RPMI7951 (cell line): ENCODE measurements around the gene KRT35. TPM values are rescaled to one million over a fixed set of nuclear protein-coding genes. Genes with fewer than 3 reads are reported as not detected.

Source experiments
- DNase-seq: peaks from one replicate; pipeline ENCODE4 v3.0.0-alpha.2; 2012; ENCODE audit warnings: low read depth
- total RNA-seq: library from RNA; depleted of rRNA; stranded (reverse); fragments of >200 nt; shearing (Covaris generic); gene quantifications from 2 replicates; pipeline ENCODE4 v1.2.3, GENCODE V29; 2014; rRNA removed

The KRT35 gene
- not detected in 2 replicates for total RNA-seq

GRCh38 chr17:41481036-41481435, at the start of gene KRT35:
KRT35 (minus strand) TSS chr17:41481151; CDS start chr17:41481097, 54 bp downstream.
- no peak for DNase-seq

- DNase-seq = peak; percentile 97
These were observed 49.4 kb upstream of the KRT35 start for GRCh38 chr17:41530062-41531048.

GRCh38 chr17:41529491-41529915, 48.6 kb upstream of the KRT35 start:
- no peak for DNase-seq

GRCh38 chr17:41528959-41529353, 48.0 kb upstream of the KRT35 start:
- no peak for DNase-seq

- peak; percentile 48 for DNase-seq
These were observed 46.4 kb upstream of the KRT35 start for GRCh38 chr17:41527063-41528023.

- DNase-seq = no peak
These were observed 43.3 kb upstream of the KRT35 start for GRCh38 chr17:41524261-41524660.

- DNase-seq = no peak
These were observed 42.8 kb upstream of the KRT35 start for GRCh38 chr17:41523787-41524186.

- no peak for DNase-seq
These were observed 42.3 kb upstream of the KRT35 start for GRCh38 chr17:41523225-41523593.

- no peak for DNase-seq
These were observed 41.6 kb upstream of the KRT35 start for GRCh38 chr17:41522301-41523224.

- peak; percentile 90 for DNase-seq
These were observed 40.8 kb upstream of the KRT35 start for GRCh38 chr17:41521574-41522261.

GRCh38 chr17:41520821-41521521, 40.0 kb upstream of the KRT35 start:
- DNase-seq = peak; percentile 76

- DNase-seq = peak; percentile 28
These were observed 38.7 kb upstream of the KRT35 start for GRCh38 chr17:41519501-41520224.

- peak; percentile 60 for DNase-seq
These were observed 38.0 kb upstream of the KRT35 start, which contains the start of gene KRT15 for GRCh38 chr17:41518789-41519449. KRT15 (minus strand) TSS chr17:41518890; CDS start chr17:41518827, 63 bp downstream.

GRCh38 chr17:41518031-41518430, 37.1 kb upstream of the KRT35 start:
- no peak for DNase-seq

- no peak for DNase-seq
These were observed 35.9 kb upstream of the KRT35 start for GRCh38 chr17:41516830-41517283.

- DNase-seq = no peak
These were observed 35.3 kb upstream of the KRT35 start for GRCh38 chr17:41516147-41516829.

- no peak for DNase-seq
These were observed 32.2 kb upstream of the KRT35 start for GRCh38 chr17:41513168-41513547.
